ENCODE results near the gene FBXO24. TPM values are rescaled to one million over a fixed set of nuclear protein-coding genes. Genes with fewer than 3 reads are reported as not detected.

Gene FBXO24
- total RNA-seq, 1 donor from 2014 or later = 1.2 TPM

GRCh38 chr7:100620239-100620638 lies 34.1 kb downstream of the FBXO24 start:
- Histone ChIP-seq H3K9me3 (ENCODE audit: low read depth) (no peaks in the 10 kb centered on the region), H3K4me2 (no peak overlapping the region), H2AFZ (replicated peaks) (no peak overlapping the region), H3K79me2 (ENCODE audit: low read depth) (no peaks in the 10 kb centered on the region), H3K27me3 (peaks cover 1% of the 10 kb centered on the region), H3K27ac (no peak overlapping the region), H3K9ac (no peak overlapping the region), H3K4me1 (no peaks in the 10 kb centered on the region), H3K36me3 (no peaks in the 10 kb centered on the region), H3F3A (ENCODE audit: low read depth) (no peaks in the 10 kb centered on the region), H3K4me3 (no peak overlapping the region), H4K20me1 (ENCODE audit: low read depth) (no peaks in the 10 kb centered on the region)
- Mint-ChIP-seq H3K36me3 (peaks cover 1% of the 10 kb centered on the region), H3K4me1 (no peaks in the 10 kb centered on the region), H3K9me3 (no peaks in the 10 kb centered on the region), H3K27me3 (ENCODE audit: insufficient read depth, low read depth) (peaks cover 9% of the 10 kb centered on the region), H3K27ac (peak overlapping the region; percentile 79), H3K4me3 (peak overlapping the region; percentile 5)
- TF ChIP-seq CTCF (IDR thresholded peaks at IDR 0.05) (no peak), EZH2 (IDR thresholded peaks at IDR 0.05) (no peak), EZH2phosphoT487 (IDR thresholded peaks at IDR 0.05) (no peak)
- DNase-seq (ENCODE audit: low spot score) = no peak

GRCh38 chr7:100620804-100621203 lies 34.7 kb downstream of the FBXO24 start:
- H3F3A ChIP-seq (ENCODE audit: low read depth) = no peaks in the 10 kb centered on the region
- no peaks in the 10 kb centered on the region for H3K9me3 ChIP-seq (ENCODE audit: low read depth)
- no peaks in the 10 kb centered on the region for H3K79me2 ChIP-seq (ENCODE audit: low read depth)
- TF ChIP-seq EZH2 (IDR thresholded peaks at IDR 0.05) (no peak), EZH2phosphoT487 (IDR thresholded peaks at IDR 0.05) (no peak), CTCF (IDR thresholded peaks at IDR 0.05) (no peak)
- no peak overlapping the region for H3K4me3 ChIP-seq
- Mint-ChIP-seq H3K4me1 (peaks cover 3% of the 10 kb centered on the region), H3K27ac (peak overlapping the region; percentile 79), H3K4me3 (no peak overlapping the region), H3K9me3 (no peaks in the 10 kb centered on the region), H3K27me3 (ENCODE audit: insufficient read depth, low read depth) (peaks cover 12% of the 10 kb centered on the region), H3K36me3 (no peaks in the 10 kb centered on the region)
- H3K36me3 ChIP-seq = no peaks in the 10 kb centered on the region
- H3K4me1 ChIP-seq = no peaks in the 10 kb centered on the region
- no peak overlapping the region for H3K27ac ChIP-seq
- H4K20me1 ChIP-seq (ENCODE audit: low read depth) = no peaks in the 10 kb centered on the region
- peaks cover 7% of the 10 kb centered on the region for H3K27me3 ChIP-seq
- no peak overlapping the region for H3K4me2 ChIP-seq
- DNase-seq (ENCODE audit: low spot score) = no peak
- no peak overlapping the region for H3K9ac ChIP-seq
- no peak overlapping the region for H2AFZ ChIP-seq (replicated peaks)

- Histone ChIP-seq H3K79me2 (ENCODE audit: low read depth) (no peaks in the 10 kb centered on the region), H3K9ac (no peak overlapping the region), H3K27me3 (peaks cover 13% of the 10 kb centered on the region), H3K4me1 (no peaks in the 10 kb centered on the region), H3K27ac (no peak overlapping the region), H2AFZ (replicated peaks) (no peak overlapping the region), H3K4me2 (no peak overlapping the region), H3K36me3 (no peaks in the 10 kb centered on the region), H3F3A (ENCODE audit: low read depth) (no peaks in the 10 kb centered on the region), H3K9me3 (ENCODE audit: low read depth) (no peaks in the 10 kb centered on the region), H4K20me1 (ENCODE audit: low read depth) (no peaks in the 10 kb centered on the region), H3K4me3 (no peak overlapping the region)
- Mint-ChIP-seq H3K27ac (peak overlapping the region; percentile 30), H3K4me1 (peaks cover 10% of the 10 kb centered on the region), H3K27me3 (ENCODE audit: insufficient read depth, low read depth) (peaks cover 17% of the 10 kb centered on the region), H3K36me3 (no peaks in the 10 kb centered on the region), H3K4me3 (no peak overlapping the region), H3K9me3 (no peaks in the 10 kb centered on the region)
- no peak for TF ChIP-seq EZH2 (IDR thresholded peaks at IDR 0.05)
- TF ChIP-seq CTCF (IDR thresholded peaks at IDR 0.05) = no peak
- no peak for TF ChIP-seq EZH2phosphoT487 (IDR thresholded peaks at IDR 0.05)
- DNase-seq (ENCODE audit: low spot score) = no peak
These were observed 35.4 kb downstream of the FBXO24 start for GRCh38 chr7:100621554-100621953.
